Measurements from ENCODE around the gene OGDHL. TPM values are rescaled to one million over a fixed set of nuclear protein-coding genes. Genes with fewer than 3 reads are reported as not detected.
"Not testable (repeated sequence)": the region's sequence is repeated elsewhere in the genome, so short reads cannot be mapped to it uniquely, and the experiment has no call there.

OGDHL gene
- total and polyA plus RNA-seq, 2 donors: 0.61 to 1.9 TPM

DNA sequence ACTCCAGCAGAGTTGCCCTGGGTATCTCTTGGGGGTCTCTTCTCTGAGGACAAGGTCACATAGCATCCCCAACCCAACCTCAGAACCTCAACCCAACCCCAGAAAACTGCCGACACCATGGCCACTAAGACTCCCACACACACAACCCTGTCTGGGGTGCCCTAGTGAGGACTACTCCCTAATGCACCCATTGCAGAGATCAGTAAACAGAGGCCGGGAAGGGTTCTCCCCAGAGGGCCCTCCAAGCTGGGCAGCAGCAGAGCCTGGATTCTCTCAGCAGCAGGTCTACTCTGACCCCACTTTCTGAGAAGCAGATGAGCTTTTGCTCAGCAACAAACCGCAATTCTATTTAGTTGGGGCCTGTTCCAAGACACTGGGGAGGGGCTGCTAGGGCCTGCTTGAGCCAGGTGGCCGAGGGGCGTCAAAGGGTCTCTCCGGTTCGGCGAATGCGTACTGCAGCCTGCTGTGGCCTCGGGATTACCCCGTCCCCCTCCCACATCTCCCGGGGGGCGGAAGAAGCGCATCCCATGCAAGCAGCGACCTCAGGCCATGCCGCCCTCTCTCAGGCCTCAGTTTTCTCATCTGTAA, 828 bp downstream of the OGDHL start:
- no peaks in the 10 kb centered on the region for H3K9me3 ChIP-seq (ENCODE audit: control insufficient read depth in 2 of 2, insufficient read depth in 1 of 2, low read length in 1 of 2)
- peaks cover 8 to 32% of the 10 kb centered on the region in 2 donors for H3K27me3 ChIP-seq (ENCODE audit: control insufficient read depth in 2 of 2, insufficient read depth in 1 of 2, low read length in 1 of 2)
- peak overlapping the region in 1 of 2 donors; percentile 17 for H3K4me3 ChIP-seq (ENCODE audit: low read length in 2 of 2)
- no peaks in the 10 kb centered on the region for H3K36me3 ChIP-seq (ENCODE audit: control insufficient read depth in 2 of 2, insufficient read depth in 2 of 2, low read length in 1 of 2)
- H3K4me1 ChIP-seq (ENCODE audit: control insufficient read depth in 2 of 2, insufficient read depth in 2 of 2, low read length in 2 of 2): peaks cover 3 to 4% of the 10 kb centered on the region in 2 donors
- H3K27ac ChIP-seq (ENCODE audit: low read depth in 1 of 2, low read length in 1 of 2): no peak overlapping the region
- DNase-seq (ENCODE audit: low read depth in 6 of 9, low spot score in 9 of 9): no peak
- whole genome bisulfite sequencing: 28% methylated on average over 16 of the region's 16 CpGs

- Histone ChIP-seq H3K4me1 (ENCODE audit: control insufficient read depth in 2 of 2, insufficient read depth in 2 of 2, low read length in 2 of 2) (peaks cover 3 to 4% of the 10 kb centered on the region in 2 donors), H3K36me3 (ENCODE audit: control insufficient read depth in 2 of 2, insufficient read depth in 2 of 2, low read length in 1 of 2) (no peaks in the 10 kb centered on the region), H3K27ac (ENCODE audit: low read depth in 1 of 2, low read length in 1 of 2) (no peak overlapping the region), H3K9me3 (ENCODE audit: control insufficient read depth in 2 of 2, insufficient read depth in 1 of 2, low read length in 1 of 2) (no peaks in the 10 kb centered on the region), H3K4me3 (ENCODE audit: low read length in 2 of 2) (no peak overlapping the region), H3K27me3 (ENCODE audit: control insufficient read depth in 2 of 2, insufficient read depth in 1 of 2, low read length in 1 of 2) (peaks cover 8 to 32% of the 10 kb centered on the region in 2 donors)
- DNase-seq (ENCODE audit: low read depth in 6 of 9, low spot score in 9 of 9): no peak
- WGBS: 91% methylated on average over 3 of the region's 3 CpGs
Observed at GRCh38 chr10:49760789-49761188, 1.3 kb downstream of the OGDHL start.

- WGBS: 89% methylated on average over 10 of the region's 10 CpGs
- H3K9me3 ChIP-seq (ENCODE audit: control insufficient read depth in 2 of 2, insufficient read depth in 1 of 2, low read length in 1 of 2): no peaks in the 10 kb centered on the region
- peaks cover 8 to 32% of the 10 kb centered on the region in 2 donors for H3K27me3 ChIP-seq (ENCODE audit: control insufficient read depth in 2 of 2, insufficient read depth in 1 of 2, low read length in 1 of 2)
- peaks cover 3 to 4% of the 10 kb centered on the region in 2 donors for H3K4me1 ChIP-seq (ENCODE audit: control insufficient read depth in 2 of 2, insufficient read depth in 2 of 2, low read length in 2 of 2)
- no peak for DNase-seq (ENCODE audit: low read depth in 6 of 9, low spot score in 9 of 9)
- no peaks in the 10 kb centered on the region for H3K36me3 ChIP-seq (ENCODE audit: control insufficient read depth in 2 of 2, insufficient read depth in 2 of 2, low read length in 1 of 2)
- no peak overlapping the region for H3K4me3 ChIP-seq (ENCODE audit: low read length in 2 of 2)
- no peak overlapping the region for H3K27ac ChIP-seq (ENCODE audit: low read depth in 1 of 2, low read length in 1 of 2)
Observed at GRCh38 chr10:49759787-49760551, 2.2 kb downstream of the OGDHL start.

DNA sequence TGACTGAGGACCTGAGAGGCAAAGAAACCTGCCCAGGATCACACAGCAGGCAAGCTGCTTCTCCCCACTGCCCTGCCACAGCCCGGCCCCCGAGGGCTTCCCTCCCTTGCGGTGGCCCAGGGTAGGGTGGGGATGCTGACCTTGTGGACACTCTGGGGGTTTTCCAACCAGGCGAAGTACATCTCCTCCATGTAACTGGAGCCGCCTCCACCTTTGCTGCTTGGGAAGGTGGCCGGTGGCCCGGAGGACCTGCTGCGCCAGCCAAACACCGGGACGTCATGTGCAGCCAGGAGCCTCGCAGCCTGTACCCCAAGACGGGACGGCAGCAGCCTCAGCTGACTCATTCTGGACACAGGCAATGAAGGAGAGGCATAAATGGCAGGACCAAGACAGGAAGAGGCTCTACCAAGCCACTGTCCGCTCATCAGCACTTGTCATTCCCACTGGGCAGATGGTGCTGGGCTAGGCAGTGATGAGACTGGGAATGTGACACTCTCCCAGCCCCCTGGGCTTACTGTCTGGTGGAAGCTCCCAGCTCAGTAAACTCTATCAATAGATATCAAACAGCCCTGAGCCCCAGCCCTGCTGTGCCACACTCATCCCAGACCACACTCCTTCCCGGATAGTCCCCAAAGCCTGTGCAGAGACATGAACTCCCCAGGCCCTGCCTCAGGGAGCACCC, 3.7 kb downstream of the OGDHL start:
- no peak for DNase-seq (ENCODE audit: low read depth in 6 of 9, low spot score in 9 of 9)
- no peak overlapping the region for H3K27ac ChIP-seq (ENCODE audit: low read depth in 1 of 2, low read length in 1 of 2)
- H3K4me3 ChIP-seq (ENCODE audit: low read length in 2 of 2): no peak overlapping the region
- no peaks in the 10 kb centered on the region for H3K36me3 ChIP-seq (ENCODE audit: control insufficient read depth in 2 of 2, insufficient read depth in 2 of 2, low read length in 1 of 2)
- peaks cover 3 to 4% of the 10 kb centered on the region in 2 donors for H3K4me1 ChIP-seq (ENCODE audit: control insufficient read depth in 2 of 2, insufficient read depth in 2 of 2, low read length in 2 of 2)
- 93% methylated on average over 15 of the region's 15 CpGs for WGBS
- H3K27me3 ChIP-seq (ENCODE audit: control insufficient read depth in 2 of 2, insufficient read depth in 1 of 2, low read length in 1 of 2): peaks cover 8 to 29% of the 10 kb centered on the region in 2 donors
- no peaks in the 10 kb centered on the region for H3K9me3 ChIP-seq (ENCODE audit: control insufficient read depth in 2 of 2, insufficient read depth in 1 of 2, low read length in 1 of 2)

DNA sequence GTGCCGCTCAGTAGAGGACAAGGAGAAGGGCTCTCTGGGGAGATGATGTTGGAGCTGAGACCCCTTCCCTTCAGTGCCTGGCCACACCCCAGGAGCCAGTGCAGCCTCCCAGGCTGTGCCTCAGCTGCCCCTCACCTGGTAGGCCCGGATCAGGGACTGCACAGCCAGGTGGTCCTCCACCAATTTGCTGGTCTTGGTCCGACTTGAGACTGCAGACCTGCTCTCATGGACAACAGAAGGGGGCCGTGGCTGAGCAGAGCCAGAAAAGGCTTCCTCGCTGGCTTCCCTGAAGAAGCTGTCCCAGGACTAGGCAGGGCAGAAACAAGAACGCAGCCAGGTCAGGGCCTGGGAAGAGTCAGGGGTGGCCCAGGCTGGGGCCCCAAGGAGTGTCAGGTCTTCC, 5.5 kb downstream of the OGDHL start:
- no peak for DNase-seq (ENCODE audit: low read depth in 6 of 9, low spot score in 9 of 9)
- Histone ChIP-seq H3K4me3 (ENCODE audit: low read length in 2 of 2) (no peak overlapping the region), H3K36me3 (ENCODE audit: control insufficient read depth in 2 of 2, insufficient read depth in 2 of 2, low read length in 1 of 2) (no peaks in the 10 kb centered on the region), H3K27ac (ENCODE audit: low read depth in 1 of 2, low read length in 1 of 2) (no peak overlapping the region), H3K9me3 (ENCODE audit: control insufficient read depth in 2 of 2, insufficient read depth in 1 of 2, low read length in 1 of 2) (no peaks in the 10 kb centered on the region), H3K27me3 (ENCODE audit: control insufficient read depth in 2 of 2, insufficient read depth in 1 of 2, low read length in 1 of 2) (peaks cover 2 to 20% of the 10 kb centered on the region in 2 donors), H3K4me1 (ENCODE audit: control insufficient read depth in 2 of 2, insufficient read depth in 2 of 2, low read length in 2 of 2) (peaks cover 0 to under 1% of the 10 kb centered on the region in 2 donors)
- 94% methylated on average over 6 of the region's 6 CpGs for WGBS

- Histone ChIP-seq H3K27ac (ENCODE audit: low read depth in 1 of 2, low read length in 1 of 2) (no peak overlapping the region), H3K27me3 (ENCODE audit: control insufficient read depth in 2 of 2, insufficient read depth in 1 of 2, low read length in 1 of 2) (peaks cover 2 to 13% of the 10 kb centered on the region in 2 donors), H3K4me3 (ENCODE audit: low read length in 2 of 2) (no peak overlapping the region), H3K4me1 (ENCODE audit: control insufficient read depth in 2 of 2, insufficient read depth in 2 of 2, low read length in 2 of 2) (no peaks in the 10 kb centered on the region), H3K36me3 (ENCODE audit: control insufficient read depth in 2 of 2, insufficient read depth in 2 of 2, low read length in 1 of 2) (no peaks in the 10 kb centered on the region), H3K9me3 (ENCODE audit: control insufficient read depth in 2 of 2, insufficient read depth in 1 of 2, low read length in 1 of 2) (peaks cover 0 to 1% of the 10 kb centered on the region in 2 donors)
- no peak for DNase-seq (ENCODE audit: low read depth in 6 of 9, low spot score in 9 of 9)
- WGBS: 73% methylated on average over 3 of the region's 3 CpGs
Observed at GRCh38 chr10:49756031-49756430, 6.1 kb downstream of the OGDHL start.

GRCh38 chr10:49754951-49755350, 7.2 kb downstream of the OGDHL start:
- H3K27ac ChIP-seq (ENCODE audit: low read depth in 1 of 2, low read length in 1 of 2); H3K4me1 ChIP-seq (ENCODE audit: control insufficient read depth in 2 of 2, insufficient read depth in 2 of 2, low read length in 2 of 2); H3K9me3 ChIP-seq (ENCODE audit: control insufficient read depth in 2 of 2, insufficient read depth in 1 of 2, low read length in 1 of 2); DNase-seq (ENCODE audit: low read depth in 6 of 9, low spot score in 9 of 9); H3K27me3 ChIP-seq (ENCODE audit: control insufficient read depth in 2 of 2, insufficient read depth in 1 of 2, low read length in 1 of 2); H3K36me3 ChIP-seq (ENCODE audit: control insufficient read depth in 2 of 2, insufficient read depth in 2 of 2, low read length in 1 of 2); H3K4me3 ChIP-seq (ENCODE audit: low read length in 2 of 2): not testable (repeated sequence)
- WGBS: 92% methylated on average over 7 of the region's 7 CpGs

- Histone ChIP-seq H3K4me1 (ENCODE audit: control insufficient read depth in 2 of 2, insufficient read depth in 2 of 2, low read length in 2 of 2) (no peaks in the 10 kb centered on the region), H3K27me3 (ENCODE audit: control insufficient read depth in 2 of 2, insufficient read depth in 1 of 2, low read length in 1 of 2) (no peaks in the 10 kb centered on the region), H3K27ac (ENCODE audit: low read depth in 1 of 2, low read length in 1 of 2) (no peak overlapping the region), H3K4me3 (ENCODE audit: low read length in 2 of 2) (no peak overlapping the region), H3K36me3 (ENCODE audit: control insufficient read depth in 2 of 2, insufficient read depth in 2 of 2, low read length in 1 of 2) (no peaks in the 10 kb centered on the region), H3K9me3 (ENCODE audit: control insufficient read depth in 2 of 2, insufficient read depth in 1 of 2, low read length in 1 of 2) (peaks cover 0 to 1% of the 10 kb centered on the region in 2 donors)
- DNase-seq (ENCODE audit: low read depth in 6 of 9, low spot score in 9 of 9): no peak
- WGBS: 92% methylated on average over 7 of the region's 7 CpGs
Observed at GRCh38 chr10:49752584-49752983, 9.5 kb downstream of the OGDHL start.
